Measurements from ENCODE around the gene SAP30BP.

Gene SAP30BP

DNA sequence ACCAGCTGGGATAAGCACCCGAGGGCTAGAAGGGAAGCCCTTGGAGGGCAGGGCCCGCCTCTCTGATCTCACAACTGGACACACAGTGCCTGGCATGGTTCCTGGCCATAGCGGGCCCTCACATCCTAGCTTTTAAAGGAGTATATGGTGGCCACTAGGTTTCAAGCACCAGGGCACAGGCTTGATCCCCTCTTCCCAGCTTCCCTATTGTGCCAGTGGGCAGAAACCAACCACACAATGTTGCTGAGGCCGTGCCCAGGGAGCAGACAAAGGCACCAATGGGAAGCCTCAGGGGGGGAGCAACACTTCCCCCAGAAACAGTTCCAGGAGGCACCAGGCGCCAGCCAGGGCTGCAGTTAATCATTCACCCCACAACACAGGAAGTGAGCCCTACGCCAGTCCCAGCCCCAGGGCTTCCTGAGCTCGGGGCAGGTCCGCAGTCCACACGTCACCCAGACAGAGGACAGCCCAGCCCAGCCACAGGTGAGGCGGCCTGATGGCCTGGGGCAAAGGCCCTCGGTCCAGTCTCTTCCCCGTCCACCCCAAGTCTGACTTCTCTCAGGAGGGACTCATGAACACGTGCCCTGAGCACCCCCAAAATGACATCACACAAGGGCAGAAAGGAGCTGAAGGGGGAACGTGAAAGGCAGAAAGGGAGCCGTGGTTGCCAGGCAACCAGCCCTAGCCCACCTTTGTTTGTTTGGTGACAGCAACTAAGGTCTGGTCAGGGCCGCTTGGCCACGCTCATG, 21.1 kb upstream of the SAP30BP start:
- H3K9me3 ChIP-seq (ENCODE audit: control insufficient read depth, low read length) = no peaks in the 10 kb centered on the region
- peaks cover 15% of the 10 kb centered on the region for H3K79me1 ChIP-seq (replicated peaks; ENCODE audit: low read length, poor library complexity, severe bottlenecking)
- DNase-seq = no peak
- no peak overlapping the region for H2BK12ac ChIP-seq (ENCODE audit: low read length in 2 of 2)
- no peak overlapping the region for H3K4me3 ChIP-seq (ENCODE audit: insufficient read depth in 1 of 2, low read depth in 1 of 2, low read length in 2 of 2)
- H3K23ac ChIP-seq (ENCODE audit: low read length in 2 of 2) = no peak overlapping the region
- H4K91ac ChIP-seq (ENCODE audit: low read length) = no peak overlapping the region
- no peak overlapping the region for H4K8ac ChIP-seq (ENCODE audit: low read length)
- no peaks in the 10 kb centered on the region for H3K27me3 ChIP-seq (ENCODE audit: control insufficient read depth in 1 of 2, insufficient read depth in 1 of 2, low read length in 2 of 2)
- H2AK5ac ChIP-seq (ENCODE audit: low read length, severe bottlenecking) = peak overlapping the region; percentile 99
- no peak overlapping the region for H3K9ac ChIP-seq (ENCODE audit: low read length)
- H3K18ac ChIP-seq (ENCODE audit: low read depth in 1 of 2, low read length in 2 of 2) = no peak overlapping the region
- H3K14ac ChIP-seq (ENCODE audit: low read length in 2 of 2) = no peak overlapping the region
- no peak overlapping the region for H2BK15ac ChIP-seq (ENCODE audit: low read depth, poor library complexity, severe bottlenecking)
- H3K4ac ChIP-seq (ENCODE audit: low read depth in 1 of 2, low read length in 2 of 2) = no peak overlapping the region
- peaks cover 28% of the 10 kb centered on the region for H3K4me1 ChIP-seq (ENCODE audit: control insufficient read depth, insufficient read depth, low read depth, low read length)
- H2BK5ac ChIP-seq (ENCODE audit: low read depth, low read length, poor library complexity, severe bottlenecking) = peak overlapping the region; percentile 98
- H2BK120ac ChIP-seq (ENCODE audit: low read depth, low read length) = no peak overlapping the region
- no peak overlapping the region for H2AFZ ChIP-seq (ENCODE audit: low read depth, low read length)
- peaks cover 37 to 44% of the 10 kb centered on the region in 2 experiments for H3K36me3 ChIP-seq (ENCODE audit: control insufficient read depth in 1 of 2, insufficient read depth in 2 of 2, low read depth in 1 of 2, low read length in 2 of 2)
- peak overlapping the region; percentile 99 for H3K27ac ChIP-seq (ENCODE audit: low read length, poor library complexity, severe bottlenecking)
- H3K4me2 ChIP-seq (ENCODE audit: low read length, poor library complexity, severe bottlenecking) = peak overlapping the region; percentile 57
- WGBS = 82% methylated on average over 17 of the region's 17 CpGs

DNA sequence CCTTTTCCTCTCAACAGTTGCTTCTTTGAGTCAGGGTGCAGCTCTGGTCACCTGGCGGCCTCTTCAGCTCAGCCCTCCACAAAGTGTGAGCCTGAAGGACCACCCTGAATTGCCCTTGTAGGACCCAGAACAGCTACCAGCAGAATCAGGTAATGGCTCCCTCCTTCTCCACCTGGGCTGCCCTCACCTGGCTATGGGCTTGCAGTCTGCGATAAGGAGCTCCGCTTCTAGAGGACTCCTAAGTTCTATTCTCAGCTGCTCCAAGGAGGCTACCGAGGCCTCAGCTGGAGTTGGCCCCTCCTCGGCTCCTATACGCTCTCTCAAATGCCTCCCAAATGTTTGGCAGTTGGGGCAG, 20.5 kb upstream of the SAP30BP start:
- no peak overlapping the region for H2BK12ac ChIP-seq (ENCODE audit: low read length in 2 of 2)
- H3K4ac ChIP-seq (ENCODE audit: low read depth in 1 of 2, low read length in 2 of 2) = no peak overlapping the region
- no peak overlapping the region for H4K8ac ChIP-seq (ENCODE audit: low read length)
- no peak overlapping the region for H2AFZ ChIP-seq (ENCODE audit: low read depth, low read length)
- H3K79me1 ChIP-seq (replicated peaks; ENCODE audit: low read length, poor library complexity, severe bottlenecking) = peaks cover 15% of the 10 kb centered on the region
- H3K27ac ChIP-seq (ENCODE audit: low read length, poor library complexity, severe bottlenecking) = peak overlapping the region; percentile 99
- no peaks in the 10 kb centered on the region for H3K9me3 ChIP-seq (ENCODE audit: control insufficient read depth, low read length)
- H2AK5ac ChIP-seq (ENCODE audit: low read length, severe bottlenecking) = peak overlapping the region; percentile 99
- DNase-seq = no peak
- no peak overlapping the region for H3K9ac ChIP-seq (ENCODE audit: low read length)
- peaks cover 39 to 43% of the 10 kb centered on the region in 2 experiments for H3K36me3 ChIP-seq (ENCODE audit: control insufficient read depth in 1 of 2, insufficient read depth in 2 of 2, low read depth in 1 of 2, low read length in 2 of 2)
- H2BK120ac ChIP-seq (ENCODE audit: low read depth, low read length) = no peak overlapping the region
- peaks cover 24% of the 10 kb centered on the region for H3K4me1 ChIP-seq (ENCODE audit: control insufficient read depth, insufficient read depth, low read depth, low read length)
- no peak overlapping the region for H3K23ac ChIP-seq (ENCODE audit: low read length in 2 of 2)
- no peak overlapping the region for H3K18ac ChIP-seq (ENCODE audit: low read depth in 1 of 2, low read length in 2 of 2)
- H3K27me3 ChIP-seq (ENCODE audit: control insufficient read depth in 1 of 2, insufficient read depth in 1 of 2, low read length in 2 of 2) = no peaks in the 10 kb centered on the region
- 100% methylated on average over 6 of the region's 6 CpGs for WGBS
- H3K14ac ChIP-seq (ENCODE audit: low read length in 2 of 2) = no peak overlapping the region
- H2BK15ac ChIP-seq (ENCODE audit: low read depth, poor library complexity, severe bottlenecking) = no peak overlapping the region
- no peak overlapping the region for H4K91ac ChIP-seq (ENCODE audit: low read length)
- no peak overlapping the region for H3K4me3 ChIP-seq (ENCODE audit: insufficient read depth in 1 of 2, low read depth in 1 of 2, low read length in 2 of 2)
- peak overlapping the region; percentile 79 for H2BK5ac ChIP-seq (ENCODE audit: low read depth, low read length, poor library complexity, severe bottlenecking)
- H3K4me2 ChIP-seq (ENCODE audit: low read length, poor library complexity, severe bottlenecking) = no peak overlapping the region

- H2BK5ac ChIP-seq (ENCODE audit: low read depth, low read length, poor library complexity, severe bottlenecking) = no peak overlapping the region
- H3K23ac ChIP-seq (ENCODE audit: low read length in 2 of 2) = no peak overlapping the region
- no peaks in the 10 kb centered on the region for H3K9me3 ChIP-seq (ENCODE audit: control insufficient read depth, low read length)
- H2AFZ ChIP-seq (ENCODE audit: low read depth, low read length) = no peak overlapping the region
- no peaks in the 10 kb centered on the region for H3K27me3 ChIP-seq (ENCODE audit: control insufficient read depth in 1 of 2, insufficient read depth in 1 of 2, low read length in 2 of 2)
- no peak overlapping the region for H2BK12ac ChIP-seq (ENCODE audit: low read length in 2 of 2)
- peaks cover 15% of the 10 kb centered on the region for H3K79me1 ChIP-seq (replicated peaks; ENCODE audit: low read length, poor library complexity, severe bottlenecking)
- no peak for DNase-seq
- H2BK15ac ChIP-seq (ENCODE audit: low read depth, poor library complexity, severe bottlenecking) = no peak overlapping the region
- no peak overlapping the region for H4K91ac ChIP-seq (ENCODE audit: low read length)
- H4K8ac ChIP-seq (ENCODE audit: low read length) = no peak overlapping the region
- H3K18ac ChIP-seq (ENCODE audit: low read depth in 1 of 2, low read length in 2 of 2) = no peak overlapping the region
- no peak overlapping the region for H3K4me2 ChIP-seq (ENCODE audit: low read length, poor library complexity, severe bottlenecking)
- H3K9ac ChIP-seq (ENCODE audit: low read length) = no peak overlapping the region
- no peak overlapping the region for H3K4me3 ChIP-seq (ENCODE audit: insufficient read depth in 1 of 2, low read depth in 1 of 2, low read length in 2 of 2)
- H3K27ac ChIP-seq (ENCODE audit: low read length, poor library complexity, severe bottlenecking) = peak overlapping the region; percentile 99
- H3K4me1 ChIP-seq (ENCODE audit: control insufficient read depth, insufficient read depth, low read depth, low read length) = peaks cover 22% of the 10 kb centered on the region
- H3K4ac ChIP-seq (ENCODE audit: low read depth in 1 of 2, low read length in 2 of 2) = no peak overlapping the region
- no peak overlapping the region for H3K14ac ChIP-seq (ENCODE audit: low read length in 2 of 2)
- WGBS = 92% methylated on average over 7 of the region's 7 CpGs
- H3K36me3 ChIP-seq (ENCODE audit: control insufficient read depth in 1 of 2, insufficient read depth in 2 of 2, low read depth in 1 of 2, low read length in 2 of 2) = peaks cover 41 to 44% of the 10 kb centered on the region in 2 experiments
- peak overlapping the region; percentile 99 for H2AK5ac ChIP-seq (ENCODE audit: low read length, severe bottlenecking)
- H2BK120ac ChIP-seq (ENCODE audit: low read depth, low read length) = no peak overlapping the region
These were observed 20.1 kb upstream of the SAP30BP start for GRCh38 chr17:75647061-75647460.

- Histone ChIP-seq H2BK5ac (ENCODE audit: low read depth, low read length, poor library complexity, severe bottlenecking) (no peak overlapping the region), H3K4ac (ENCODE audit: low read depth in 1 of 2, low read length in 2 of 2) (no peak overlapping the region), H2AFZ (ENCODE audit: low read depth, low read length) (no peak overlapping the region), H3K14ac (ENCODE audit: low read length in 2 of 2) (no peak overlapping the region), H2BK15ac (ENCODE audit: low read depth, poor library complexity, severe bottlenecking) (no peak overlapping the region), H3K4me3 (ENCODE audit: insufficient read depth in 1 of 2, low read depth in 1 of 2, low read length in 2 of 2) (no peak overlapping the region), H3K4me2 (ENCODE audit: low read length, poor library complexity, severe bottlenecking) (no peak overlapping the region), H2AK5ac (ENCODE audit: low read length, severe bottlenecking) (peak overlapping the region; percentile 99), H3K27me3 (ENCODE audit: control insufficient read depth in 1 of 2, insufficient read depth in 1 of 2, low read length in 2 of 2) (no peaks in the 10 kb centered on the region), H3K36me3 (ENCODE audit: control insufficient read depth in 1 of 2, insufficient read depth in 2 of 2, low read depth in 1 of 2, low read length in 2 of 2) (peaks cover 44 to 53% of the 10 kb centered on the region in 2 experiments), H3K9ac (ENCODE audit: low read length) (no peak overlapping the region), H4K91ac (ENCODE audit: low read length) (no peak overlapping the region), H3K9me3 (ENCODE audit: control insufficient read depth, low read length) (no peaks in the 10 kb centered on the region), H3K23ac (ENCODE audit: low read length in 2 of 2) (no peak overlapping the region), H3K27ac (ENCODE audit: low read length, poor library complexity, severe bottlenecking) (no peak overlapping the region), H4K8ac (ENCODE audit: low read length) (no peak overlapping the region), H3K18ac (ENCODE audit: low read depth in 1 of 2, low read length in 2 of 2) (no peak overlapping the region), H3K79me1 (replicated peaks; ENCODE audit: low read length, poor library complexity, severe bottlenecking) (peaks cover 19% of the 10 kb centered on the region), H3K4me1 (ENCODE audit: control insufficient read depth, insufficient read depth, low read depth, low read length) (peaks cover 22% of the 10 kb centered on the region), H2BK12ac (ENCODE audit: low read length in 2 of 2) (no peak overlapping the region), H2BK120ac (ENCODE audit: low read depth, low read length) (no peak overlapping the region)
- DNase-seq = no peak
- 99% methylated on average over 7 of the region's 7 CpGs for WGBS
These were observed 19.2 kb upstream of the SAP30BP start for GRCh38 chr17:75647921-75648320.

All from mesenchymal stem cell (in vitro differentiated cells and primary cell).